Measurements from ENCODE around the gene C13orf46.

C13orf46 gene

GRCh38 chr13:113905018-113905417 is 68.9 kb downstream of the C13orf46 start:
- no peak for DNase-seq (ENCODE audit: low spot score)

- no peak for DNase-seq (ENCODE audit: low spot score)
Measured at GRCh38 chr13:113904411-113904810, 69.5 kb downstream of the C13orf46 start.

- DNase-seq (ENCODE audit: low spot score), result no peak
Measured at GRCh38 chr13:113903912-113904311, 70.0 kb downstream of the C13orf46 start.

Measured in LoVo (cell line).